8988T (cell line): ENCODE results near the gene E4F1.

Experiments
- DNase-seq: peaks from one replicate; pipeline ENCODE4 v3.0.0; 2011

E4F1 gene

DNA sequence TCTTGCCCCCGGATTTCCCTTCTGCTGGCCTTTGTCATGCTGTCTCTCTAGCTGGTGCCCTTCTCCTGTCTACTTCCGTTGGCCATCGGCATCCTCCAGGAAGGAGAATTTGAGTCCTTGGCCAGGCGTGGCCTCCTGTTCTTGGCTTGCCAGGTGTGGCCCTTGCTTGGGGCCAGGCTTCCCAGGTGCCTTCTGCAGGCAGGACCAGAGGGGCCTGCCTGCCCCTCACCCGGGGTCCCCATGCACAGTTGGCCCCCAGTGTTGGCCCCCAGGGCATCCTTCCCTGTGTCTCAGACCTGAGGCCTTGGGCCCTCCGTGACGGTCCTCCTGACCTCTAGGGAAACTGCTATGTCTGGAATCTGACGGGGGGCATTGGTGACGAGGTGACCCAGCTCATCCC lies 15.5 kb upstream of the E4F1 start:
- no peak for DNase-seq

DNA sequence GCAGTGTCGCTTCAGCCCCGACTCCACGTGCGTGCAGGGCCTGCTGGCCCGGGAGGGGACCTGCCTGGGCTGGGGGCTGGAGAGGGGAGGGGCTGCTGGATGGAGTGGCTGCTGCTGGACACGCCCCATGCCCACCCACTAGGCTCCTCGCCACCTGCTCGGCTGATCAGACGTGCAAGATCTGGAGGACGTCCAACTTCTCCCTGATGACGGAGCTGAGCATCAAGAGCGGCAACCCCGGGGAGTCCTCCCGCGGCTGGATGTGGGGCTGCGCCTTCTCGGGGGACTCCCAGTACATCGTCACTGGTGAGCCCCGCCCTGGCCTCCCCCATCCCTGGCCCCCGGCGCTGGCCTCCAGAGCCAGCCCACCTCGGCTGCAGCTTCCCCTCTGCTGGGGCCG lies 15.1 kb upstream of the E4F1 start:
- no peak for DNase-seq

DNA sequence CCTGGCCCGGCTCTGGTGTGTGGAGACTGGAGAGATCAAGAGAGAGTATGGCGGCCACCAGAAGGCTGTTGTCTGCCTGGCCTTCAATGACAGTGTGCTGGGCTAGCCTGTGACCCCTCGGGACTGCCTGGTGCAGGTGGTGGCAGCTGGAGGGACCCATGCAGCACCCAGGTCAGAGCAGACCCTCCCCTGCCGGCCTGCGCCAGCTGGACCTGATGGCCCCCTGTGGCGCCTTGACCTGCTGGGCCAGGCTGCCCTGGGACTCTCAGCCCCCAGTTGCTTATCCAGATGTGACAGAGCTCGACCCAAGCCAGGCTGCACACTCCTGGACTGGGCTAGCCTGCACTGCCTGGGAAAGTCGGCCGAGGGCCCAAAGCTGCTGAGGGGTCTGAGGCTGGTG lies 14.6 kb upstream of the E4F1 start:
- DNase-seq: no peak

DNA sequence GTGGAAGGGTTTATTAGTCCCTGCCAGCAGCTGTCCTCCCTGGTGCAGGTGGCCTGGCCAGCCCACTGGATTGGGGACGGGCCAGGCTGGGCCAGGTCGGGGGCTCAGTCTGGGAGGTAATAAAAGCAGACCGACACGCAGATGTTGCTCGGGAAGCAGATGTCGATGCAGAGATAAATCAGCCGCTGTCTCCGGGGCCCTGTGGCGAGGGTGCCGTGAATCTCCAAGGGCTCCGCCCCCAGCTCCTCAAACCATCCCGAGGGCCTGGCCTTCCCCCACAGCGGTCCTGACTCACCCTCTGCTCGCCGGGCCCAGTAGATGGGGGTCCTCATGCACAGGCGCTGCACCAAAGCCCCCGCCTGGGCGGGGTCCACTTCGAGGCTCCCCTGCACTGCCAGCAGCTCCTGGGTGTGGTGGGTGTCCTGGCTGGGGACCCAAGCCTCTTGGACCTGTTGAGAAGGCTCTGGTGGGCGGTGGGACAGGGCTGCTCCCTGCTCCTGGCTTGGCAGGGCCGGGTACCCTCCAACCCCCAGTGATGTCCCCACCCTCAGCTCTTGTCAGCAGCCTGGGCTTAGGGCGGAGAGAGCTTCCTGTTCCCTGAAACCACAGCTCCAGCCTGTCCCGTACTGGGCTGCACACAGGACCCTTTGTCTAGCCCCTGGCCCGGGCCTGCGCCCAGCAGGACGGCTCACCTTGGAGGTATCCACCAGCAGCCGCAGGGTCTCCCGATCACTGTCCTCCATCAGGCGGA lies 14.0 kb upstream of the E4F1 start:
- DNase-seq: no peak

DNA sequence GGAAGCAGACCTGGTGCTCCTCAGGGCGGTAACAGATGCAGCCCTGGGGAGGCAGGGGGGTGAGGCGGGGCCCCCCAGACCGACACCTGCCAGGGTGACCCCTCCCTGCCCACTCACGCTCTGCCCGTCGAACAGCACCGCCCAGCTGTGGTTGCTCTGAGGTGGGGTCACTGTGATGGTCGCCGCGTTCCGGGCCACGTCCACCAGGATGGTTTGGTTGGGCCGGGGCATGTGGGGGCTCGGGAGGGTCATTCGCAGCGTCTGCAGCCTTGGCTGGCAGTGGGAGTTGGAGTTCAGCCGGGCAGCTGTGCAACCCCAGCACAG lies 13.4 kb upstream of the E4F1 start:
- DNase-seq: no peak

DNA sequence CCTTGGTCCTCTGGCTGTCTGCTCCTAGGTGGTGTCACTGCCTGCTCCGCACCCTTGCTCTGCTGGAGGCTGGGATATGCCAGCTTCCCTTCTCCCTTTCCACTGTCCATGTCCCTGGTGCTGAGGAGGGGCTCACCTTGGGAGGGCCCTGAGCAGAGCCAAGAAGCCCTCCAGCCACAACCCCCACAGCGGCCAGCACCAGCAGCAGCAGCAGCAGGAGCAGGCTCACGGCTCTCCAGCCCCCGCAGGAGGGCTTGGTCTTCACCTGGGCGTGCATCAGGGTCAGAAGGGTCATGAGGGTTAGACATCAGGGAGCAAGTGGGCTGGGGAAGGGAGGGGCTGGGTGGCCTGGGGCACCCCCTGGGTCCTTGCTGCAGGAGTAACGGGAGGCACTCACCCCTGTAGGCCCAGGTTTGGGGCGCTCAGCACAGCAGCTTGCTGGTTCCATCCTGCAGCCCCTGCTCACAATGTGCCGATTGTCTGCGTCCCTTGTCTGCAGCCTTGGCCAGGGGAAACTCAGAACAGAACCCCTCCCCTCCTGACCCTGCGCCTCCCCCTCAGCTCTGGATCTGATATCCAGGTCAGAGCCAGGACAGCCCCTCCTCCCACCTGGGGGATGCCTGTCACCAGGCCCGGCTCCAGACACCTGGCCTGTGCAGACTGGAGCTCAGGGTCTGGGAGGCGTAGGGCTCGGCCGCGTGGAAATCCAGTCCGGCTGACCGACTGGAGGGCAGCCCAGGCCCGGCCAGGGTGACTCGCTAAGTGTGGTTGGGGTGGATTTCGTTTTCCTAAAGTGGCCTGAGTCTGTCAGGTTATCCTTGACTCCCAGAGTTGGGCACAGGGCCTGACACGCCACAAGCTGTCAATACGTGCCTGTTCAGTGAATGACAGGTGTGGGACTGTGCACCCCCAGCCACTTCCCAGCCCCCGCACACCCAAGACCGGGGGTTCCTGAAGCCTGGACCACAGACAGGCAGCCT lies 12.7 kb upstream of the E4F1 start, which contains the start of gene BRICD5:
BRICD5 (minus strand) TSS at position 478 of the 980 bp plus-strand sequence; CDS start at position 448, 30 bp downstream.
- DNase-seq: no peak

DNA sequence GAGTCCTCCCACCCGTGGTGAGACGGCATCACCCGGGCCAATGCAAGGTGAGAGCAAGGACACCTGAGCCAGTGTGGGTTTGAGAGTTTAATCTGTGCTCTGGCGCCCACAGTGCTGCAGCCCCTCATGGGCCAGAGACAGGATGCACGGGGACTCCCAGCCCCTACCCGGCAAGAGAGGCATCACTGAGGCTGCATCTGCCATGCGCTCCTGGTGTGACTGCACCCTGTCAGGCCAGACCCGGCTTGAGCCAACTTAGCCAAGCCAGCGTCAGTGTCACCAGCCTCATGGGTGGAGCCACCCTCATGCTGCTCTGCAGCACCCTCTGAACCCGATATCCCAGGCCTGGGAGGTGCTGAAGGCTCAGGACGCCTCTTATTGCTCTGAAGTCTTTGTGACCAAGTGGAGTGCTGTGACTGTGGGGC lies 11.5 kb upstream of the E4F1 start:
- no peak for DNase-seq

DNA sequence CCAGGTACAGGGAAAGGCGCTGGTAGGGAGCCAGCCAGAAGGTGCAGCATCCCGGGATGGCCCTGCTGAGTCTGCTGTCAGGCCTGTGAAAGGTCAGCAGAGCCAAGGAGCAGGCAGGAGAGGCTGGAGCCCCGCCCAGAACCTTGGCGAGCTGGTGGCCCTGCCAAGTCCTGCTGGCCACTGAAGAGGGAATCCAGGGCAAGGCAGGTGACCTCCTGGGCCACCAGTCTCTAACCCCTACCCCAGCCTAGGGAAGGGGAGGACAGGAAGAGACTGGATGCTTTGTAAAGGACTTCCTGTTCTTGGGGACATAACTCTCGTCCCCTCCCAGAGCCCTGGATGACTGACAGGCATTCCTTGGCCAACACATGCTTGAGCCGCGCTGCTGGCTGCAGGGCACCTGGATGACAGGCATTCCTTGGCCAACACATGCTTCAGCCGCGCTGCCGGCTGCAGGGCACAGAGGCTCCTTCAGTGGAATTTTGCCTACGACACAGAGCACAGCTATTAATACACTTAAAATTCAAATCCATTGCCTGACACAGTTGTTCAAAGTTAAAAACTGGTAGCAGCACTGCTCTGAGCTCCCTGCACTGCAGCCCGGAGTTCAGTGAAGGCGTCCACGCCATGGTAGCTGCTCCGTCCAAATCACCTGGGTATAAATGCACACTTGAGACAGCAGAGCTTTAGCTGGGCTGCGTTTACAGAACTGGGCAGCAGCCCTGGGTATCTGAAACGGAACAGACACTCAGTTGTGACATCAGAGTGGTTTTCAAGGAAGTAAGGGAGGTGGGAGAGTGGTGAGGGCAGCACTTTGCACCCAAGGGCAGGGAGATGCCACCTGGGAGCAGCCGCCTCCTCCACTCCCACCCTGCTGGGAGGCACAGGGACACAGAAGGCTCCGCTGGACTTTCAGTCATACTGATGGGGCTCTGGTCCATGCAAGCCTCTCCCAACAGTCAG lies 10.7 kb upstream of the E4F1 start:
- peak; percentile 86 for DNase-seq

DNA sequence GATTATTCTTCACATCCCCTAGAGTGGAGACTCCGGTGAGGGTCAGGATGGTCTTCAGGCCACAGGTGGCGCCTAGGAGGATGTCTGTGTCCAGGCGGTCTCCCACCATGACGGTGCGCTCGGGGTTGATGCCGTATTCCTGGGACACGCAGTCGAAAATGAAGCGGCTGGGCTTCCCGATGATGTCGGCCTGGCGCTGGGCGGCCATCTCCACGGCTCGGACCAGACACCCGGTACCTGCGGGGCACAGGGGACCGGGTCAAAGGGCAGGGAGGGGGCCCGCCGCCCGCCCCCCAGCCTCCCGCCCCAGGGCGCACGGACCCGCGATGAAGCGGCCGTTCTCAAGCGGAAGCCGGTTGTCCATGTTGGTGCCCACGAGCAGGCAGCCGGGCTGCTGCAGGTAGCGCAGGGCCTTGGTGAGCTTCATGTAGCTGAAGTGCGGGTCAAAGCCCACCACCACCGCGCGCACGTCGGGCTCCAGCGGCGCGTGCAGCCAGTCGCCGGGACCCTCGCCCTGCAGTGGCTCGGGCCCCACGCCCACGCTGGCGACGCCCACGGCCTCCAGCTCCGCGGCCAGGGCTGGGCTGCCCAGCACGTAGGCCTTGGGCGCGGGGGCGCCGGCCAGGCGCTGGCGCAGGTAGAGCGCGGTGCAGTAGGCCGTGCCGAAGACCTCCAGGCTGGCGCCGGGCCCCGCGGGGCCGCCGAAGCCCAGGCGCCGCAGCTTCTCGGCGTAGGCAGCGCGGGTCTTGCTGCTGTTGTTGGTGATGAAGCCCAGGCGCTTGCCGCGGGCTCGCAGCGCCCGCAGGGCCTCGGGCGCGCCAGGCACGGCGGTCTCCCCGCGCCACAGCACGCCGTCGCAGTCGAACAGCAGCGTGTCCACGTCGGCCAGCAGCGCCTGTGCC lies 9.3 kb upstream of the E4F1 start:
- DNase-seq: no peak

DNA sequence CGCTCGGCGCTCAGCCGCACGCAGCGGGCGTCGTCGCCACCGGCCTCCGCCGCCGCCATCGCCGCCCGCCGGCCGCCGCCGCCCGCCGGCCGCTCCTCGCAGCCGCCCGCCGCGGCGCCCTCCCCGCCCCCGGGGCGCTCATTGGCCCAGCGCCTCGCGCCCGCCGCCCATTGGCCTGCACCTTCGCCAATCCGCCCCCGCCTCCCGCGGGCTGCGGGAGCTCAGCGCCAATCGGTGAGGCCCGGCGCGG lies 8.7 kb upstream of the E4F1 start, which contains the start of gene PGP:
PGP (minus strand) TSS at position 122 of the 250 bp plus-strand sequence; CDS start at position 59, 63 bp downstream.
- no peak for DNase-seq

DNA sequence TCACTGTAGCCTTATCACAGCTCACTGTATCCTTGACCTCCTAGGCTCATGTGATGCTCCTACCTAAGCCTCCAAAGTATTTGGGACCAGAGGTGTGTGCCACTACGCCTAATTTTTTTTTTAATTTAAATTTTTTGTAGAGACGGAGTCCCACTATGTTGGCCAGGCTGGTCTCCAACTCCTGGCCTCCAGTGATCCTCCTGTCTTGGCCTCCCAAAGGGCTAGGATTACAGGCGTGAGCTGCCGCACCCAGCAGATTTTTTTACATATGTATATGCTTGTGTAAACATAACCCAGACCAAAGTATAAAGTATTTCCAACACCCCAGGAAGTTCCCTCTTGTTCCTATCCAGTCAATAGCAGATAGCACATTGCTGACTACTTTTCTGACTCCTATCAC lies 7.1 kb upstream of the E4F1 start:
- no peak for DNase-seq

DNA sequence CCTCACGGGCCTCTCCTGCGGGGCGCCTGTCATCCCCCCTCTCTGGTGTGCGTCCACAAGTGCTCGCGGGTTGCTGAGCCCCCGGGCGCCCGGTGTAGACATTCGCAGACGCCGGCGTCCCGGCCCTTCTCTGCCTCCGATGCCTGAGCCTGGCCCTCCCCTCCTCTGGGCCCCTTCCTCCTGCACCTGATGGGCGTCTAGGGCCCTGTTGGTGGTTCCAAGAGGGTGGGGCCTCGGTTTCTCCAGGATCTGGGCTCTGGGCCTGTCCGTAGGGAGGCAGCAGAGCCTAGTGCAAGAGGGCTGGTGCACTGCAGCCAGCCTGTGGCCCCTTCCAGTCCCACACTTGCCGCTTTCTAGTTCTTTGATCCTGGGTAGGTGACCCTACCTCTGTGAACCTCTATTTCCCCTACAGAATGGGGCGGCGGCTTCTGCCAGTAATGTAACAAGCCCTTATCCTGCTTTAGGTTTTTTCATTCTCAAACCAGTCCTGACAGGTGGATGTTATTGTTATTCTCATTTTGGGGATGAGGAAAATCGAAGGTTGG lies 623 bp downstream of the E4F1 start:
- peak; percentile 59 for DNase-seq

DNA sequence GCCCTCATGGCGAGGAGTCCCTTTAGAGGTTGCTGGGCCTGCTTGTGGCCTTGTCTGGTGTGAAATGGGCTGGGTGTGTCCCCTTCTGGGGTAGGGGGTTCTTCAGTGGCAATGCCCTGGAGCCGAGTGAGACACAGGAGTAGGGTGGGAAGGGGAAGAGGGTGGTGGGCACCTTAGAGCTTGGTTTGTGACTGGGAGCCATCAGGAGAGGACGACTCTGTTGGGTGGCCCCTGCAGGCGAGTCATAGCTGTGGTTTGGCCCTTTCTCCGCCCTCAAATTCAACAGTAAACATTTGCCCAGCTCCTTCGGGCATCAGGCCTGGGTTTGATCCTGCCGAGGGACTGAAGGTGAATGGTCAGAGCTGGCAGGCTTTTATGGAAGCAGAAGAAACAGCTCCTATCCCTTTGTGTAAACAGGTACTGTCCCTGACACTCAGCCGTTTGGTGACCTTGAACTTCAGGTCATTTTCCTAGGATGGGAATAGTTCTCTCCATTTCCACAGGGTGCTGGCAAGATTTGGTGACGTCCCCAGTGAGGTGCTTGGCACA lies 2.9 kb downstream of the E4F1 start:
- DNase-seq: no peak

DNA sequence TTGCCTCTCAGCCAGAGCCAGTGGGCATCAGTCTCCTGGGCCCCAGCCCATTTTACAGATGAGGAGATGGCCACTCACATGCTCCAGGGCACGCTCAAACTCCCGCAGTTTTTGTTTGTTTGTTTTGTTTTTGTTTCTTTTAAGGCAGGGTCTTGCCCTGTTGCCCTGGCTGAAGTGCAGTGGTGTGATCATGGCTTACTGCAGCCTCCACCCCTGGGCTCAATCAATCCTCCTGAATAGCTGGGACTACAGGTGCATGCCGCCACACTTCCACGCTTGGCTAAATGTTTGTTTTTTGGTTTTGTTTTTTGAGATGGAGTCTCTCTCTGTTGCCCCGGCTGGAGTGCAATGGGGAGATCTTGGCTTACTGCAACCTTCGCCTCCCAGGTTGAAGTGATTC lies 3.5 kb downstream of the E4F1 start:
- no peak for DNase-seq

DNA sequence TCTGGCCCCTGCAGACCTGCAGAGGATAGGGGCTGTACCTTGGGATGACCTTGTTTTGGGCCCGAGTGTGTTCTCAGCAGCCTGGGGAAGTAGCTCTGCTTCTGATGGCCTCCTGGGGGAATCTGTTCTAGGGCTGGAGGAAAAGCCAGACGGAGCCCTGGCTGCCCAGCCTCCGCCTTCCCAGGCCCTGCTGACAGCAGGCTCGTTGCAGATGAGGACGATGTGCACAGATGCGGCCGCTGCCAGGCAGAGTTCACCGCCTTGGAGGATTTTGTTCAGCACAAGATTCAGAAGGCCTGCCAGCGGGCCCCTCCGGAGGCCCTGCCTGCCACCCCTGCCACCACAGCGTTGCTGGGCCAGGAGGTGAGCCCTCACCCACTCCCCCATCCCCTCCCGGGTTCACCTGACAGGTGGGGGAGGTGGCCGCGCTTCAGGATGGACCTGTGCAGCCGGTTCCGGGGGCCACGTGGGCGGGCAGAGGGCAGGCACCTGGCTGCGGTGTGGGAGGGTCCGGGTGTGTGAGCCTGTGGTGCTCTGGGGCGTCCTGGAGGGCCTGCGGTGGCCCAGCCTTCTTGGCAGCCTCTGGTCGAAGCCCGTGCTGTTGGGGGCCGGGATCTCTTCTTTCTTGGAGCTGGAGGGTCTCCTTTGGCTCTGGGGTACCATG lies 4.9 kb downstream of the E4F1 start:
- DNase-seq: no peak

DNA sequence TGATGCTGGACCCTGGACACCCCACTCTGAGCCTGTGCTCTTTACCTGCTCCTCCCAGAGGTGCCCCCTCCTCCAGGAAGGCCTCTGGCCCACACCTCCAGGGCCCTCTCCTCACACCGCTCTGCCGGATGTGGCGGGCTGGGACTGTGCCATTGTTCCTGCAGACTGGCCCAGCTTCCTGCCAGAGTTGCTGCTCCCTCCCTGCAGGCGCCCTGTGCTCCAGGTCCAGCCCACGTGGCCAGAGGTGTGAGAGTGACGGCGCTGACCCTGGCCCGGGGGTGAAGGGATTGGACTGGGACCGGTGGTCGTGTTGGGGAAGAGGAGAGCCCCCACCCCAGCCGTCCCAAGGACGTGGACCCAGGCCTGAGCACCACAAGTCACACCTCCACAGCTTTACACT lies 5.7 kb downstream of the E4F1 start:
- DNase-seq: no peak

DNA sequence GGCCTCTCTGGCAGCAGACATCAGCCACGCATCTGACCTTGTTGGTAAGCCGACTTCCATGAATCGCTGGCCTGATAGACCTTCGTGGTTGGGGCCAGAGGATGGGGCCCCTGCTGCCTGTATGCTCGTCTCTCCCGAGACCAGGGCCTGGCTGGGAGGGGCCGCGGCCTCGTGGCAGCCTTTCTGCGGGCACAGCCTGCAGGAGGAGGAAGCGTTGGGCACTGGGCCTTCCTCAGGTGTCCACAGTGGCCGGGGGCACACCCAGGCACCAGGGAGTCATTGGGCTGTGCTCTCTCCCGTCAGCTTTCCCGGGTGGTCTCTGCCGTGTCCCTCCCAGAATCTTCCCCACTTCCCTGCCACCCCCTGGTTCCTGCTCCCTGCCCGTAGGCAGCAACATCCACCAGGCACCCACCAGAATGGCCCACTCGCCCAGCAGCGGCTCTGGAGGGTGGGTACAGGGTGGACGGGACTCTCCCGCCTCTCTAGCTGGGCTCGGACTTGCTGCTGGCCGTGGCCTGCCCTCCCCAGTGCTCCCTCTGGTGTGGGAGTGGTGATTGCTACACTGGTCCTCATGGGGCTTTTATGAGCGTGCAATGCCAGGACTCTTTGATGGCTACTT lies 6.3 kb downstream of the E4F1 start:
- DNase-seq: no peak

DNA sequence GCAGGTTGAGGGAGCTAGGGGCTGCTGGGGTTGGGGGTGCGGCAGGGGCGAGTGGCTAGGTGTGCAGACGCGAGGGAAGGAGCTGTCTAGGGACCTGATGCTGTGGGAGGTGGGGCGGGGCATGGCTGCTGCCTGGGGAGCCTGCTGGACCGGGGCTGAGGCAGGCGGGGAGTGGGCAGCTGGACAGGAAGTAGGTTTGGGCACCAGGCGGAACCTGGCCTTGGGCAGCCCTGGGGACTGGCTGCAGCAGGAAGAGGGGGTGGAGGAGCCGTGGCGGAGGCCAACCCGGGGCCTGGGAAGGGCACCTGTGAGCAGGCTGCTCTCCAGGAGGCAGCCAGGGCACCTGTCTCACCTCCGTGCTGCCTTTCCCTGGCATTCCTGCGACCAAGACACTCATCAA lies 7.0 kb downstream of the E4F1 start:
- no peak for DNase-seq

DNA sequence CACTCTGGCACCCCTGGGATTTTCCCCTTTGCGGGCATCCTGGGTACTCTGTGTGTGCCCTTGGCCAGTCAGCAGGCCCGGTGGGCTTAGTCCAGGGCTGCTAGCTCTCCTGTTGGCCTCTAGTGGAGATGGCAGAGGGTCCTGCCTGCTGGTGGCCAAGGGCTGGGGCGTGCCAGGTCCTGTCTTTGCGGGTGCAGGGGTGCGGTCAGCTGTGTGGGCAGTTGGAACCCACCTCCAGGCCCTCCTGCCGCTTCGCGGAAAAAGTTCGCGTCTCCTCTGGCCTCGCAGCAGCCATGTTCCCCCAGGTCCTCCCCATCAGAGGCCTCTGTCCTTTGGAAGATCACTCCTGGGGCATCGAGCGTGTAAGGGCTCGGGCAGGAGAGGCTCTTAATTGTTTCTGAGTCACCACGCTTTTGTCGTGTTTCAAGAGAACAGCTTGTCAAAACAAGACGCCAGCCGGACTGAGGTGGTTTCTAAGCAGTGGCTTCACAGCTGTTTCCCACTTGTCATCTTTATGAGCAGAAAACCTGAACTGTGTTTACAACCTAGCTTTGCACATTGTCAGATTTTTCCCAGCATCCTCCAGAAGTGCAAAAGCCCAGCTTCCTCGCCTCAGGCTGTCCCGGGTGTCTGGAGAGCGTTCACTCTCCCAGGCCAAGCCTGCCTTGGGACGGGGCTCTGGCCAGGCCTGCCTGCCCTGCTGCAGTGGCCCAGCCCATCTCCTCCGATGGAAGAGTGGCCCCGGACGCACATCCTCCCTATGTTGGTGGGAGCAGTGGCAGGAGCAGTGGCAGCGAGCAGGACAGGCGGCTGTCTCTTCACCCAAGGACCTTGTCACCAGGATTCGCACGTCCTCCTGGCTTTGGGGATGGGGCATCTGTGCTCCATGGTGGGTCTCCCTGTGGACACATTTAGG lies 7.9 kb downstream of the E4F1 start:
- no peak for DNase-seq
